ENCODE measurements around the gene IRS1. TPM values are rescaled to one million over a fixed set of nuclear protein-coding genes. Genes with fewer than 3 reads are reported as not detected.

Gene IRS1
- total RNA-seq, 2 donors from 2014 or later: 13.7 to 15.1 TPM

GRCh38 chr2:226738821-226739544, 60.6 kb downstream of the IRS1 start:
- intact Hi-C loops (cut with DNase I): loop anchor here in 1 of 2 donors (5.0 kb wide), 1 partner anchor 58 kb away; the partner anchor contains the start of gene IRS1
- ATAC-seq (peak; percentile 33 to 46), DNase-seq (no peak)

- intact Hi-C loops (cut with DNase I): loop anchor here in 1 of 2 donors (5.0 kb wide), 1 partner anchor 59 kb away; the partner anchor contains the start of gene IRS1
- DNase-seq (no peak), ATAC-seq (no peak)
These were observed 61.3 kb downstream of the IRS1 start for GRCh38 chr2:226738191-226738820.

- intact Hi-C loops (cut with DNase I): loop anchor here in 1 of 2 donors (5.0 kb wide), 1 partner anchor 61 kb away; the partner anchor contains the start of gene IRS1
- DNase-seq (no peak), ATAC-seq (no peak)
These were observed 63.2 kb downstream of the IRS1 start for GRCh38 chr2:226736382-226736781.

GRCh38 chr2:226733927-226734564, 65.6 kb downstream of the IRS1 start:
- no peak for ATAC-seq
- intact Hi-C loops (cut with DNase I): no loop called here
- no peak for DNase-seq

GRCh38 chr2:226733189-226733858, 66.3 kb downstream of the IRS1 start:
- DNase-seq: no peak
- ATAC-seq: peak; percentile 32 to 55
- intact Hi-C loops (cut with DNase I): no loop called here

- DNase-seq: no peak
- no peak for ATAC-seq
- intact Hi-C loops (cut with DNase I): no loop called here
These were observed 67.0 kb downstream of the IRS1 start for GRCh38 chr2:226732478-226733188.

- peak; percentile 72 to 89 for ATAC-seq
- DNase-seq: no peak
- intact Hi-C loops (cut with DNase I): no loop called here
These were observed 69.1 kb downstream of the IRS1 start for GRCh38 chr2:226730481-226730880.

GRCh38 chr2:226728996-226729395, 70.6 kb downstream of the IRS1 start:
- intact Hi-C loops (cut with DNase I): loop anchor here in 1 of 2 donors (10.0 kb wide), 1 partner anchor 74 kb away; no protein-coding TSS in a partner anchor
- DNase-seq: no peak
- ATAC-seq: no peak

GRCh38 chr2:226727251-226727650, 72.4 kb downstream of the IRS1 start:
- DNase-seq: no peak
- ATAC-seq: no peak
- intact Hi-C loops (cut with DNase I): loop anchor here in 1 of 2 donors (10.0 kb wide), 1 partner anchor 72 kb away; no protein-coding TSS in a partner anchor

GRCh38 chr2:226726546-226726945, 73.1 kb downstream of the IRS1 start:
- ATAC-seq (no peak), DNase-seq (no peak)
- intact Hi-C loops (cut with DNase I): loop anchor here in 1 of 2 donors (10.0 kb wide), 1 partner anchor 72 kb away; no protein-coding TSS in a partner anchor

- ATAC-seq (peak in 1 of 2 donors; percentile 7), DNase-seq (no peak)
- intact Hi-C loops (cut with DNase I): loop anchor here in 1 of 2 donors (10.0 kb wide), 1 partner anchor 70 kb away; no protein-coding TSS in a partner anchor
These were observed 74.3 kb downstream of the IRS1 start for GRCh38 chr2:226725126-226725860.

- DNase-seq (peak; percentile 54), ATAC-seq (no peak)
- intact Hi-C loops (cut with DNase I): loop anchor here in 1 of 2 donors (10.0 kb wide), 1 partner anchor 67 kb away; no protein-coding TSS in a partner anchor
These were observed 78.1 kb downstream of the IRS1 start for GRCh38 chr2:226721541-226721940.

GRCh38 chr2:226720948-226721347, 78.7 kb downstream of the IRS1 start:
- no peak for DNase-seq
- intact Hi-C loops (cut with DNase I): loop anchor here in 1 of 2 donors (10.0 kb wide), 1 partner anchor 66 kb away; no protein-coding TSS in a partner anchor
- no peak for ATAC-seq

- intact Hi-C loops (cut with DNase I): no loop called here
- ATAC-seq: no peak
- no peak for DNase-seq
These were observed 81.9 kb downstream of the IRS1 start for GRCh38 chr2:226717719-226718118.

- no peak for DNase-seq
- intact Hi-C loops (cut with DNase I): no loop called here
- no peak for ATAC-seq
These were observed 83.5 kb downstream of the IRS1 start for GRCh38 chr2:226716126-226716525.

GRCh38 chr2:226715347-226715990, 84.2 kb downstream of the IRS1 start:
- DNase-seq (no peak), ATAC-seq (no peak)
- intact Hi-C loops (cut with DNase I): no loop called here

- intact Hi-C loops (cut with DNase I): no loop called here
- DNase-seq (no peak), ATAC-seq (no peak)
These were observed 86.7 kb downstream of the IRS1 start for GRCh38 chr2:226712941-226713340.
